Activated gamma-delta T cell treated with Interleukin-2 at 50 U/mL for 16 hours (primary cell): ENCODE measurements around the gene RNF224.
A peak's percentile ranks its signal among the peaks of the same experiment; 100 is the strongest.
"Not testable (repeated sequence)": the region's sequence is repeated elsewhere in the genome, so short reads cannot be mapped to it uniquely, and the experiment has no call there.

ENCODE experiments used
- DNase-seq: peaks from one replicate; pipeline ENCODE4 v3.0.0-alpha.2; 2020

Gene RNF224

GRCh38 chr9:137255448-137256114, 28.3 kb downstream of the RNF224 start:
- peak; percentile 29 for DNase-seq

GRCh38 chr9:137256362-137256761, 29.1 kb downstream of the RNF224 start:
- DNase-seq = no peak

- DNase-seq = no peak
These were observed 29.6 kb downstream of the RNF224 start for GRCh38 chr9:137256856-137257255.

- DNase-seq = not testable (repeated sequence)
These were observed 35.0 kb downstream of the RNF224 start for GRCh38 chr9:137262173-137262908.

GRCh38 chr9:137262909-137263285, 35.6 kb downstream of the RNF224 start:
- no peak for DNase-seq

GRCh38 chr9:137263506-137263905, 36.2 kb downstream of the RNF224 start:
- no peak for DNase-seq

GRCh38 chr9:137264067-137264466, 36.8 kb downstream of the RNF224 start:
- no peak for DNase-seq

- no peak for DNase-seq
These were observed 38.3 kb downstream of the RNF224 start for GRCh38 chr9:137265496-137266161.

GRCh38 chr9:137266162-137266527, 38.8 kb downstream of the RNF224 start:
- DNase-seq = no peak

- no peak for DNase-seq
These were observed 39.5 kb downstream of the RNF224 start for GRCh38 chr9:137266585-137267453.

- no peak for DNase-seq
These were observed 40.6 kb downstream of the RNF224 start for GRCh38 chr9:137267933-137268355.

GRCh38 chr9:137268538-137269201, 41.4 kb downstream of the RNF224 start:
- DNase-seq = no peak

GRCh38 chr9:137269231-137269772, 42.0 kb downstream of the RNF224 start:
- DNase-seq = no peak

GRCh38 chr9:137270929-137271695, 43.8 kb downstream of the RNF224 start:
- DNase-seq = no peak

GRCh38 chr9:137271696-137272076, 44.4 kb downstream of the RNF224 start:
- DNase-seq = no peak

- DNase-seq = no peak
These were observed 45.2 kb downstream of the RNF224 start for GRCh38 chr9:137272241-137273094.

- DNase-seq = no peak
These were observed 45.8 kb downstream of the RNF224 start for GRCh38 chr9:137273095-137273490.

GRCh38 chr9:137273611-137274320, 46.5 kb downstream of the RNF224 start:
- no peak for DNase-seq

GRCh38 chr9:137275203-137275587, 47.9 kb downstream of the RNF224 start:
- DNase-seq = no peak
